ACHN (cell line): ENCODE data around the gene GGPS1.
"Not testable (repeated sequence)": the region's sequence is repeated elsewhere in the genome, so short reads cannot be mapped to it uniquely, and the experiment has no call there.

Experiments used
- DNase-seq: peaks from one replicate; pipeline ENCODE4 v3.0.0-alpha.2; 2015
- in situ Hi-C: cut with HindIII; loops from 2 replicates; pipeline ENCODE4 v1.10.0; 2017; ENCODE audit warnings: low sequenced_read_pairs, low pct_ligation_motif_present, low pct_unique_long_range_greater_than_20kb

GGPS1 gene

GRCh38 chr1:235328271-235329138 is at the start of gene GGPS1:
GGPS1 (plus strand) TSS chr1:235328570; CDS start chr1:235335265, 6,695 bp downstream.
- in situ Hi-C loops: no loop called here
- peak; percentile 100 for DNase-seq

GRCh38 chr1:235278915-235279292 is 49.5 kb upstream of the GGPS1 start:
- no peak for DNase-seq
- in situ Hi-C loops: no loop called here

DNA sequence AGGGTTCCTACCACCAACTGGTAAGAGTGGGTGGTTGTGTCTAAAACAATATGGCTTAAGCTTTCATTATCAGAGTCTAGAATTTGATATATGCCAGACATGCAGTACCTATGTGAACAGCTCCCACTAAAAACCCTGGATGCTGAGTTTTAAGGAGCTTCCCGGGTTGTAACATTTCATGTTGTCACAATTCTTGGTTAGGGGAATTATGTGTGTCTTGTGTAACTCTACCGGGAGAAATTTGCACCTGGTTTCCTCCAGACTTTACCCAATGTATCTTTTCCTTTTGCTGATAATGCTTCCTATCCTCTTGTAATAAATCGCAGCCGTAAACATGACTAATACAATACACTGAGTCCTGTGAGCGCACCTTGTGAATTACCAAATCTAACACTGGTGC is 48.7 kb upstream of the GGPS1 start:
- in situ Hi-C loops: no loop called here
- DNase-seq: no peak

GRCh38 chr1:235280467-235280866 is 47.9 kb upstream of the GGPS1 start:
- DNase-seq: no peak
- in situ Hi-C loops: no loop called here

- DNase-seq, in situ Hi-C loops: not testable (repeated sequence)
Measured at GRCh38 chr1:235283636-235284035, 44.7 kb upstream of the GGPS1 start.

DNA sequence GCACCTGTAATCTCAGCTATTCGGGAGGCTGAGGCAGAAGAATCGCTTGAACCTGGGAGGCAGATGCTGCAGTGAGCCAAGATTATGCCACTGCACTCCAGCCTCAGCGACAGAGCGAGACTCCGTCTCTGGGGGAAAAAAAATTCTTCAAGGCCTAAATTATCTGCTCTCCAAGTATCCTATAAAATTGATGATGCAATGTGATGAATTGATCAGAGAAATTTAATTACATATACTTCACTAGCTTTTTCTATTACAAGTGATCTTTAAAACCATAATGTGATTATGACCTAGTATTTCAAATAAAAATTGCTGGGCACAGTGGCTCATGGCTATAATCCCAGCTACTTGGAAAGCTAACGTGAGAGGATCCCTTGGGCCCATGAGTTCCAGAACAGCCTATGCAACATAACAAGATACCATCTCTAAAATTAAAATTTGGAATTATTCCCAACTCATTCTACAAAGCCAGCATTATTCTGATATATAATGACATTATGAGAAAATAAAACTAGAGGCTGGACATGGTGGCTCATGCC is 44.1 kb upstream of the GGPS1 start:
- DNase-seq: no peak
- in situ Hi-C loops: no loop called here

DNA sequence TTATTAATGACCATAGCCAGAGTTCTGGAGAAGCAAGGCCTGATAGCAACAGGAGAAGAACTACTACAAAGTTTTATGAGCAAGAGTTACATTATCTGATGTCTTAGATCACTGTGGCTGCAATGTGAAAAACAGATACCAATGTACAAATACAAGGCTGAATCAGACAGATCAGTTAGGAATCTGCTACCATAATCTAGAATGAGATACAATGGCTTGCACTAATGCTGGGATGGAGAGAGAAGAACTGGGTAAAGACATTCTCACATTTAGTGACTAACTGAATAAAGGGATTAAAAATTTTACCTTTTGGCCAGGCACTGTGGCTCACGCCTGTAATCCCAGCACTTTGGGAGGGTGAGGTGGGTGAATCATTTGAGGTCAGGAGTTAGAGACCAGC is 41.7 kb upstream of the GGPS1 start:
- DNase-seq: no peak
- in situ Hi-C loops: no loop called here

DNA sequence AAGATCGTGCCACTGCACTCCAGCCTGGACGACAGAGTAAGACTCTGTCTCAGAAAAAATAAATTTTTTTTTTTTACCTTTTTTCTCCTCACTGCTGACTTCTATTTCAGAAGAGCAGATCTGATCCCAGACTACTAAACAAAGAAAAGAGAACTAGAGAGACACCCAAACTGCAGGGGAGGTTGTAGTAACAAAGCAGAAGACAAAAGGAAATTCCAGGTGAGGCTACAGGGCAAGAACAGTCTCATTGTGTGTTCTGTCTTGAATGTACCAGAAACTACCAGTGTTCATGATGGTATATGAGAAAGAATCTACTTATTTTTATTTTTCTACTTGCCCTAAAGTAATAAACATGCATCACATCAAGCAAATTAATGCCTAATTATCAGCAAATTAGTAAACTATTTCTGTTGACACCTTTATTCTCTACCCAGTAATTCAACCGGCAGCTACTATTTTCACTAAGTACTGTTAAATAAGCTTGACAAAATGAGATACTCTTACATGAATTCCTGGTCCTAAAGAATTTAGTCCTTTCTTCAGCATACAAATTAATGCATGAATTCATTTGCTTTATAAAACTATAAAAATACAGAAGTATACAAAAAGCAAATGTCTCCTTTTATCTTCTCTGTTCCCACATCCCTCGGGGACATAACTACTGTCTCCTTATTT is 41.0 kb upstream of the GGPS1 start:
- in situ Hi-C loops: no loop called here
- no peak for DNase-seq

DNA sequence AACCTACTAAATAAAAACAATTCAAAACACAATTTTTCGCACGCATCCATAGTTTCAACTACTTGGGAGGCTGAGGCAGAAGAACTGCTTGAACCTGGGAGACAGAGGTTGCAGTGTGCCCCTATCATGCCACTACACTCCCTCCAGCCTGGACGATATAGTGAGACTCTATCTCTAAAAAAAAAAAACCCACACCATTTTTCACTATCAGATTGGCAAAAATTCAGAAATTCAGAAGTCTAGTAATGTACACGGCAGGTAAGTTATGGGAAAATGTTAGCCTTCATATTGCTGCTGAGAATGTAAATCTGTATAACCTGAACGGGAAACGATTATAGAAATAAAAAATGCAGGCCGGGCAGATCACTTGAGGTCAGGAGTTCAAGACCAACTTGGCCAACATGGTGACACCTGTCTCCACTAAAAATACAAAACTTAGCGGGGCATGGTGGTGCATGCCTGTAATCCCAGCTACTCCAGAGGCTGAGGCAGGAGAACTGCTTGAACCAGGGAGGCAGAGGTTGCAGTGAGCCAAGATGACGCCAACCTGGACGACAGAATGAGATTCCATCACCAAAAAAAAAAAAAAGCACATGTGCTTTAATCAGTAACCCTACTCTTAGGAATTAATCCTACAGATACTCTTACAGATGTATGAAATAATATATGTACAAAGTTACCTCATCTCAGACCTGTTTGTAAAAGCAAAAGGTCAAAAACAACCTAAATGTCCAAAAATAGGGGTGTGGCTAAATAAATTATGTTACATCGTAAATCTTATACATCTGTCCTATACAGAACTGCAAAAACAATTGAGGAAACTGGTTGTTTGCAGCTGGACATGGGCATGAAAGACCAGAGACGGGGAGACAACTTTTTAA is 38.3 kb upstream of the GGPS1 start:
- in situ Hi-C loops: no loop called here

GRCh38 chr1:235290740-235291502 is 37.4 kb upstream of the GGPS1 start:
- DNase-seq: no peak
- in situ Hi-C loops: no loop called here

More for the DNA sequence above, 38.3 kb upstream of the GGPS1 start:
- DNase-seq: no peak

DNA sequence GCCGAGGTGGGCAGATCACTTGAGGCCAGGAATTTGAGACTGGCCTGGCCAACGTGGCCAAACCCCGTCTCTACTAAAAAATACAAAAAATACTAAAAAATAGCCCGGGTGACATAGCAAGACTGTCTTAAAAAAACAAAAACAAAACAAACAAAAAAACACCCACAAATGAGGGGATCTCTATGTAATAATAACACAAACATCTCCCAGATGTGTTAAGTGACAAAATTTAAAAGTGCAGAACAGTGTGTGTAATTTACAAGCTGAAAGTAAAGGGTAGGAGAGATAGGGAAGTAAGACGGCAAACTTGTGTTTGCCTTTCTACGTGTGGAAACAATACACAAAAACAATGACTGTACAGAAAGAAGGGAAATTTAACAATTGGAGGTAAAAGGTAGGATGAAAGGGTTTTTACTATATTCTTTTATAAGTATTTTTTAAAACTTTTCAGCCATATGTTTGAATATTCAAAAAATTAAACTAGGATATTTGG is 36.7 kb upstream of the GGPS1 start:
- in situ Hi-C loops: no loop called here
- DNase-seq: no peak

DNA sequence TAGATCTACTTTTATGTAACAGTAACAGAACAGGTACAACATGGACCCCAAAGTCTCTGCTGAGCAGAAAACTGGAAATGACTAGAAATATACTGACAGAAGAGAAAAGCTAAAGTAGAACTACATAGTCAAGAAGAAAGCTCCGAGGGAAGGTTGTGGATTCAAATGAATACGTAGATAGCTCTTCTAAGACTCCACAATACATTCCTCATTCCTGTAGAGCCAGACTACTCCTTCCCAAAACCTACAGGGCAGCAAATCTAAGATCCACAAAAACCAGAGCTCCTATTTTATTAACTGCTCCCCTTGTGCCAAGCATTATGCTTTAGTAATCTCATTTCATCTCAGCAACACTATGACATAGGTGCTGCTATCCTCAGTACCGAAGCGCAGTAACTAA is 35.6 kb upstream of the GGPS1 start:
- in situ Hi-C loops: no loop called here

DNA sequence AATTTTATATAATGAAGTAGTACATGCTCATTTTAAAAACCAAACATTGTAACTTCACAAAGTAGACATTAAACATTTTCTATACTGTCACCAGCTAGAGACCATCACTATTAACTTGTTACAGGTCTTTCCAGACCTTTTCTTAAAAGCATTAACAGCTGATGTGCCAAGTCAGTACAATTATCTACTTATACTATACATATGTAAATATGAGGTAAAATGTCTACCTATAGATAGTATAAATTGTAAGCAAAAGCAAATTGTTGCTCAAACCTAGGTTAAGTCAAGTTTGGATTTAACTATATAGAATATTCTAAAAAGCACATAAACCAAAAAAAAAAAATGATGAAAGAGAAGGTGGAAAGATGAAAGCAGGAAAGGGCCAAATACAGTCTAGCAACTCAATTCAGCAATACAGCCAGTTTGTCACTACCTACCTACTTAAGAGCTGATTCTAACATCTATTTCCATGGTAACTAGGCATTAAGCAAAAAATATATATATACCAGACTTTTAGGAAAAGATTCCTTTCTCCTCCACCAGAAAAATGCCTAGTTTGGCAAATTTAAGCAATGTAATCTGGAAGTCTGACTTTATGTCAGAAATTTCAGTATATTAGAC is 34.9 kb upstream of the GGPS1 start:
- in situ Hi-C loops: no loop called here
- no peak for DNase-seq

More for the DNA sequence above, 35.6 kb upstream of the GGPS1 start:
- DNase-seq: no peak

DNA sequence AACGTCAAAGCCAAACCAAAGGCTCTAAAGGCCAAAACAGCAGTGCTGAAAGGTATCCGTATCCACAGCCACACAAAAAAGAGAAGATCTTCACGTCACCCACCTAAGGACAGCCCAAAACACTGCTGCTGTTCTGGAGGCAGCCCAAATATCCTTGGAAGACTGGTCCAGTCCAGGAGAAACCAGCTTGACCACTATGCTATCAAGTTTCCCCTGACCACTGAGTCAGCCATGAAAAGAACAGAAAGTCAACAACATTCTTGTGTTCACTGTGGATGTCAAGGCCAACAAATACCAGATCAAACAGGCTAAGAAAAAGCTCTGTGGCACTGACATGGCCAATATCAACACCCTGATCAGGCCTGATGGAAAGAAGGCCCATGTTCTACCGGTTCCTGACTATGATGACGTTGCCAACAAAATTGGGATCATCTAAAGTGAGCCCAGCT is 32.4 kb upstream of the GGPS1 start:
- no peak for DNase-seq
- in situ Hi-C loops: no loop called here

DNA sequence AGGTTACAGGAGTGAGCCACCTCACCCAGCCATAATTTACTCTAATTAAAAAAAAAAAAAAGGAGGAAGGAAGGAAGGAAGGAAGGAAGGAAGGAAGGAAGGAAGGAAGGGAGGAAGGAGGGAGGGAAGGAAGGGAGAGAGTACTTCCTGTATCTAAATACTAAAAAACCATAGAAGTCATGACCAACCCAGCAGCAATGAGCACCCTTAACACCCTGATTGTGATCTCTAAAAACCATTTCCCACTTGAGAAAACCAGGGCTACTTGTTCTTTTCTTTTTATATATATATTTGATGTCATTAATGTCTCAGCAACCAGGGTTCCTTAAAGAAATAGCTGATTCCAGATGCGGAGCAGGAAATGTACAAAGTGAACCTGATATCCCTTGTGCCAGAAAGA is 31.6 kb upstream of the GGPS1 start:
- in situ Hi-C loops: no loop called here
- no peak for DNase-seq

- in situ Hi-C loops: no loop called here
- no peak for DNase-seq
Measured at GRCh38 chr1:235297579-235297978, 30.8 kb upstream of the GGPS1 start.

DNA sequence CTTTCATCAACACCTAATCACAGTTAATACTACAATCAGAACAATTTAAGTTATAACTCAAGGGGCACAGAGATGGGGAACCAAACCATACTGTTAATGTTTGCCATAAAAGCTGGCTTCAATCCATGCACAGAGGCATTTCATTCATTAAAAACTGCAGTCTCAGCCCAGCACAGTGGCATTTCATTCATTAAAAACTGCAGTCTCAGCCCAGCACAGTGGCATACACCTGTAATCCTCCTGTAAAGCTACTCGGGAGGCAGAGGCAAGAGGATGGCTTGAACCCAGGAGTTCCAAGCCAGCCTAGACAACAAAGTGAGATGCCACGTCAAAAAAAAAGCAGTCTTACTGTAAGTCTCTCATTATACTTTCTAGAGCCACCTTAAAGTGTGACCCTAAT is 29.6 kb upstream of the GGPS1 start:
- in situ Hi-C loops: no loop called here
- DNase-seq: no peak
